HL-60 (cell line): ENCODE results near the gene ARID5B.

Experiments
- DNase-seq, 2 experiments: peaks; one replicate each; pipeline ENCODE4 v3.0.0-alpha.2; 2010 to 2020; ENCODE audit warnings: low read depth in 1 of 2, low spot score in 1 of 2
- H3K27ac ChIP-seq: fragments of 250-450 bp; sonication (Bioruptor Pico); replicated peaks from 2 replicates; pipeline ENCODE4 v1.5.1; 2020; ENCODE audit warnings: mild to moderate bottlenecking, moderate library complexity
- H3K27me3 ChIP-seq: fragments of 250-450 bp; sonication (Bioruptor Pico); 2 replicates; pipeline ENCODE4 v1.5.1; 2021; ENCODE audit warnings: mild to moderate bottlenecking, moderate library complexity; ENCODE audit not compliant: insufficient read depth, poor library complexity, severe bottlenecking
- H3K4me3 ChIP-seq: replicated peaks from 2 replicates; pipeline ENCODE4 v1.5.1; 2011; ENCODE audit warnings: mild to moderate bottlenecking, control low read depth, low read length; ENCODE audit not compliant: insufficient read depth
- CTCF ChIP-seq: IDR thresholded peaks from one replicate; pipeline ENCODE4 v1.5.1; 2011; ENCODE audit warnings: low read length, control low read depth, inconsistent platforms; ENCODE audit not compliant: insufficient read depth
- GABPA ChIP-seq: IDR thresholded peaks from 2 replicates; pipeline ENCODE4 v1.6.1; 2012; ENCODE audit warnings: low read depth
- POLR2AphosphoS5 ChIP-seq: IDR thresholded peaks from 2 replicates; pipeline ENCODE4 v1.6.1; 2012; ENCODE audit warnings: low read depth
- REST ChIP-seq: IDR thresholded peaks from 2 replicates; pipeline ENCODE4 v1.6.1; 2012; ENCODE audit warnings: low read depth; ENCODE audit not compliant: insufficient replicate concordance
- SPI1 ChIP-seq: IDR thresholded peaks from 2 replicates; pipeline ENCODE4 v1.6.1; 2012; ENCODE audit warnings: low read depth, mild to moderate bottlenecking, borderline replicate concordance

ARID5B gene

DNA sequence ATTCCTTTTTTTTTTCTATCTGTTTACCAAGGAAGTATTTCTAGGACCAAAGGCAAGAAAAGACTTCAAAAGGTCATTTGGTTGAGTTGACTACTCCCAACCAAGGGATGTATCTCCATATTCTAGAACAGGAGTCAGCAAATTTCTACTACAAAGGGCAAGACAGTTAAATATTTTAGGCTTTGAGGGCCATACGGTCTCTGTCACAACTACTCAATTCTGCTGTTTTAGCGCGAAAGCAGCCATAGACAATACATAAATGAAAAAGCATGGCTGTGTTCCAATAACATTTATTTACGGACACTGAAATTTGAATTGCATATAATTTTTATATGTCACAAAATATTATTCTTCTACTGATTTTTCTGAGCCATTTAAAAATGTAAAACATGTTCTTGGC is 8.5 kb upstream of the ARID5B start:
- no peak overlapping the region for H3K27ac ChIP-seq
- TF ChIP-seq CTCF (no peak), SPI1 (no peak), REST (no peak), GABPA (no peak), POLR2AphosphoS5 (no peak)
- H3K4me3 ChIP-seq, result no peak overlapping the region
- no peaks in the 10 kb centered on the region for H3K27me3 ChIP-seq
- no peak for DNase-seq

- no peaks in the 10 kb centered on the region for H3K27me3 ChIP-seq
- no peak for DNase-seq
- TF ChIP-seq GABPA, result no peak
- no peak for TF ChIP-seq SPI1
- TF ChIP-seq REST, result no peak
- no peak for TF ChIP-seq POLR2AphosphoS5
- no peak for TF ChIP-seq CTCF
- H3K4me3 ChIP-seq, result no peak overlapping the region
- no peak overlapping the region for H3K27ac ChIP-seq
These were observed 7.4 kb upstream of the ARID5B start for GRCh38 chr10:61894133-61894532.

DNA sequence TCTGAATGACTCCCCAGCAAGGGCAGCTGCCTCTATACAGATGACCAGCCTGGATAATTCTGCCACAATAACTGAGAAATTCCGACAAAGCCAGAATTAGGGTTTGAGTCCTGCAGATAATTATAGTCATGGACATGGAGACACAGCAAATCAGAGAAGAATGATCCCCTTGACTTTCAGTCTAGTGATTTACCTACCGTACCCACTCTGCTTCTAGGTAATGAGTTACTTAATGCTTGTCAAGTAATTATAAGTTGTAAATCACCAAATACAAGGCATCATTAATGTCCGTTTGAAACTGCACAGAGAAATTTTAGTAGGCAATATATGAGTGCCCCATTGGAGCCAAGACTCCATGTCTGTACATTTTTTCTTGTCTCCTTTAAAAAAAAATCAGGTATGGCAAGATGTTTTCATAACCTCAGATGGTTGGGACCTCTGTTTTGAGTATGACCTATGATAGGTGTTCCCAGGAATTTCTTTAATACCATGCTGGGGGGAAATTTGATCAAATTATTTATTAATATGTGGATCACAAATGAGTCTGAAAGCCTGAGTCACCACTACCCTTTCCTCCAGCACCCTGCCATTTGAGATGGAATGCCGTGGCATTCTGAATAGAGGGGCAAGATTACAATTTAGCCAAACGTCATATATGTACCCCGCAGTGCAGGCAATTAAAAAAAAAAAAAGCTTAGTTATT is 5.5 kb upstream of the ARID5B start:
- DNase-seq, result no peak
- Histone ChIP-seq H3K27me3 (no peaks in the 10 kb centered on the region), H3K27ac (no peak overlapping the region), H3K4me3 (no peak overlapping the region)
- TF ChIP-seq CTCF (no peak), REST (no peak), SPI1 (no peak), POLR2AphosphoS5 (no peak), GABPA (no peak)
